CD14-positive monocyte (primary cell): ENCODE data around the gene CCDC73. TPM values are rescaled to one million over a fixed set of nuclear protein-coding genes. Genes with fewer than 3 reads are reported as not detected.
"Not testable (repeated sequence)": the region's sequence is repeated elsewhere in the genome, so short reads cannot be mapped to it uniquely, and the experiment has no call there.

Experiments
- DNase-seq, 3 donors: peaks; one replicate each; pipeline ENCODE4 v3.0.0-alpha.2; 2011 to 2022
- H2AFZ ChIP-seq: 2 replicates; pipeline ENCODE4 v1.6.0; 2012; ENCODE audit warnings: mild to moderate bottlenecking, low read depth, low read length, inconsistent platforms; ENCODE audit not compliant: insufficient read depth, poor library complexity, severe bottlenecking
- H3K27ac ChIP-seq, 2 donors: 1 replicate in 1 of 2; 2 replicates in 1 of 2; pipeline ENCODE4 v1.5.1; 2012 to 2013; ENCODE audit warnings: low read length in 2 of 2, control low read depth in 1 of 2, inconsistent platforms in 1 of 2, low read depth in 1 of 2, mild to moderate bottlenecking in 1 of 2
- H3K27me3 ChIP-seq, 2 donors: one replicate each; pipeline versions ENCODE4 v1.6.0 to v1.6.1; 2011 to 2013; ENCODE audit warnings: low read length in 2 of 2; ENCODE audit not compliant: control insufficient read depth in 2 of 2, insufficient read depth in 2 of 2
- H3K36me3 ChIP-seq, 2 donors: replicated peaks in 1 of 2; 1 replicate in 1 of 2; 2 replicates in 1 of 2; pipeline versions ENCODE4 v1.5.1 to v1.6.1; 2012 to 2013; ENCODE audit warnings: low read length in 2 of 2, control low read depth in 1 of 2, inconsistent platforms in 1 of 2, mild to moderate bottlenecking in 1 of 2; ENCODE audit not compliant: insufficient read depth in 2 of 2, control insufficient read depth in 1 of 2
- H3K4me1 ChIP-seq, 2 donors: 1 replicate in 1 of 2; 2 replicates in 1 of 2; pipeline versions ENCODE4 v1.5.1 to v1.6.1; 2012 to 2013; ENCODE audit warnings: low read length in 2 of 2, control low read depth in 1 of 2, inconsistent platforms in 1 of 2, mild to moderate bottlenecking in 1 of 2, moderate library complexity in 1 of 2; ENCODE audit not compliant: insufficient read depth in 2 of 2, control insufficient read depth in 1 of 2
- H3K4me2 ChIP-seq: replicated peaks from 2 replicates; pipeline ENCODE3; 2012; ENCODE audit warnings: low read length, moderate library complexity, mild to moderate bottlenecking; ENCODE audit not compliant: poor library complexity, severe bottlenecking; ENCODE audit errors: extremely low read depth
- H3K4me3 ChIP-seq, 3 experiments: fragments of 200-600 bp in 1 of 3; sonication (generic) in 1 of 3; replicated peaks in 1 of 3; 1 replicate in 2 of 3; 2 replicates in 1 of 3; pipeline ENCODE4 v1.5.1; 2011 to 2013; ENCODE audit warnings: low read length in 3 of 3, mild to moderate bottlenecking in 3 of 3, control low read depth in 2 of 3, low read depth in 2 of 3, inconsistent platforms in 1 of 3, moderate library complexity in 1 of 3
- H3K79me2 ChIP-seq: 2 replicates; pipeline ENCODE4 v1.6.0; 2012; ENCODE audit warnings: mild to moderate bottlenecking, control low read depth, inconsistent platforms, low read length, moderate library complexity; ENCODE audit not compliant: insufficient read depth
- H3K9ac ChIP-seq: 2 replicates; pipeline ENCODE4 v1.6.0; 2017; ENCODE audit warnings: low read length, mild to moderate bottlenecking; ENCODE audit not compliant: insufficient read depth, poor library complexity, severe bottlenecking
- H3K9me3 ChIP-seq, 2 donors: replicated peaks in 1 of 2; 1 replicate in 1 of 2; 2 replicates in 1 of 2; pipeline versions ENCODE4 v1.5.1 to v1.6.1; 2012 to 2013; ENCODE audit warnings: low read length in 2 of 2, control low read depth in 1 of 2; ENCODE audit not compliant: control insufficient read depth in 1 of 2, insufficient read depth in 1 of 2
- H4K20me1 ChIP-seq: 2 replicates; pipeline ENCODE4 v1.6.0; 2012; ENCODE audit warnings: mild to moderate bottlenecking, low read length, control low read depth, moderate library complexity; ENCODE audit not compliant: insufficient read depth
- H3K27ac Mint-ChIP-seq, 7 donors: one replicate each; pipeline ENCODE4 v1.8.0; 2020; ENCODE audit warnings: mild to moderate bottlenecking in 7 of 7, mixed read lengths in 7 of 7, moderate library complexity in 6 of 7, inconsistent platforms in 2 of 7
- H3K27me3 Mint-ChIP-seq, 3 donors: one replicate each; pipeline ENCODE4 v1.8.0; 2021 to 2022; ENCODE audit warnings: low read depth in 3 of 3, mild to moderate bottlenecking in 3 of 3, mixed read lengths in 3 of 3, moderate library complexity in 3 of 3, inconsistent platforms in 1 of 3
- H3K36me3 Mint-ChIP-seq, 2 donors: one replicate each; pipeline ENCODE4 v1.8.0; 2020; ENCODE audit warnings: mixed read lengths in 2 of 2, inconsistent platforms in 1 of 2, mild to moderate bottlenecking in 1 of 2
- H3K4me1 Mint-ChIP-seq: one replicate; pipeline ENCODE4 v1.8.0; 2020; ENCODE audit warnings: mild to moderate bottlenecking, mixed read lengths
- H3K4me3 Mint-ChIP-seq, 2 donors: one replicate each; pipeline ENCODE4 v1.8.0; 2020; ENCODE audit warnings: mild to moderate bottlenecking in 2 of 2, mixed read lengths in 2 of 2, moderate library complexity in 1 of 2
- H3K9me3 Mint-ChIP-seq, 7 donors: one replicate each; pipeline ENCODE4 v1.8.0; 2020 to 2022; ENCODE audit warnings: mixed read lengths in 7 of 7, mild to moderate bottlenecking in 6 of 7, moderate library complexity in 6 of 7, inconsistent platforms in 2 of 7
- WGBS: methylation state at CpG from one replicate; pipeline ENCODE4 v1.1.5; 2013; ENCODE audit warnings: missing lambda C conversion rate; ENCODE audit not compliant: insufficient coverage; 5-methylcytosine and 5-hydroxymethylcytosine counted together
- intact Hi-C, 2 donors: fragments of 100-400 bp; cut with micrococcal nuclease; formaldehyde crosslinking; loops; one replicate each; pipeline versions ENCODE4 v1.15.0 to v1.15.1; 2023
- polyA plus RNA-seq, 3 donors: library from polyadenylated mRNA; depleted of rRNA in 1 of 3; unstranded in 2 of 3; stranded (reverse) in 1 of 3; fragments of 300-500 nt in 2 of 3; fragments of >200 nt in 1 of 3; fragmentation: Illumina TruSeq in 2 of 3; gene quantifications; 1 replicate in 2 of 3; 2 replicates in 1 of 3; pipeline ENCODE4 v1.2.3, GENCODE V29; 2012 to 2021
- TF ChIP-seq, protein P1 (sequence below): fragments of 200-600 bp; IDR thresholded peaks from one replicate; pipeline ENCODE4 v1.8.0; 2022; ENCODE audit warnings: antibody characterized with exemption, mild to moderate bottlenecking

CCDC73 gene
- polyA plus RNA-seq, 3 donors = 0.03 to 0.09 TPM; not detected in 1

GRCh38 chr11:32774081-32774480, 20.4 kb downstream of the CCDC73 start:
- Histone ChIP-seq H3K4me2 (no peak overlapping the region), H3K4me3 (no peak overlapping the region), H3K9ac (no peak overlapping the region), H3K4me1 (peaks cover 3 to 15% of the 10 kb centered on the region in 2 donors), H2AFZ (no peak overlapping the region), H4K20me1 (no peaks in the 10 kb centered on the region), H3K9me3 (no peaks in the 10 kb centered on the region), H3K27me3 (no peaks in the 10 kb centered on the region), H3K36me3 (no peaks in the 10 kb centered on the region), H3K79me2 (no peaks in the 10 kb centered on the region), H3K27ac (no peak overlapping the region)
- no peak overlapping the region for H3K27ac Mint-ChIP-seq
- H3K9me3 Mint-ChIP-seq = no peaks in the 10 kb centered on the region
- DNase-seq = no peak
- intact Hi-C loops = no loop called here
- H3K27me3 Mint-ChIP-seq = peaks cover 0 to 3% (median 2%) of the 10 kb centered on the region in 3 donors
- H3K4me1 Mint-ChIP-seq = peaks cover 16% of the 10 kb centered on the region
- H3K4me3 Mint-ChIP-seq = no peak overlapping the region
- H3K36me3 Mint-ChIP-seq = no peaks in the 10 kb centered on the region
- TF ChIP-seq, protein P1, sequence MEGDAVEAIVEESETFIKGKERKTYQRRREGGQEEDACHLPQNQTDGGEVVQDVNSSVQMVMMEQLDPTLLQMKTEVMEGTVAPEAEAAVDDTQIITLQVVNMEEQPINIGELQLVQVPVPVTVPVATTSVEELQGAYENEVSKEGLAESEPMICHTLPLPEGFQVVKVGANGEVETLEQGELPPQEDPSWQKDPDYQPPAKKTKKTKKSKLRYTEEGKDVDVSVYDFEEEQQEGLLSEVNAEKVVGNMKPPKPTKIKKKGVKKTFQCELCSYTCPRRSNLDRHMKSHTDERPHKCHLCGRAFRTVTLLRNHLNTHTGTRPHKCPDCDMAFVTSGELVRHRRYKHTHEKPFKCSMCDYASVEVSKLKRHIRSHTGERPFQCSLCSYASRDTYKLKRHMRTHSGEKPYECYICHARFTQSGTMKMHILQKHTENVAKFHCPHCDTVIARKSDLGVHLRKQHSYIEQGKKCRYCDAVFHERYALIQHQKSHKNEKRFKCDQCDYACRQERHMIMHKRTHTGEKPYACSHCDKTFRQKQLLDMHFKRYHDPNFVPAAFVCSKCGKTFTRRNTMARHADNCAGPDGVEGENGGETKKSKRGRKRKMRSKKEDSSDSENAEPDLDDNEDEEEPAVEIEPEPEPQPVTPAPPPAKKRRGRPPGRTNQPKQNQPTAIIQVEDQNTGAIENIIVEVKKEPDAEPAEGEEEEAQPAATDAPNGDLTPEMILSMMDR = no peak
- 100% methylated on average over 1 of the region's 2 CpGs for WGBS

- H3K4me1 ChIP-seq = peaks cover 0 to 7% of the 10 kb centered on the region in 2 donors
- H3K79me2 ChIP-seq = no peaks in the 10 kb centered on the region
- DNase-seq = no peak
- H3K36me3 ChIP-seq = no peaks in the 10 kb centered on the region
- H3K4me2 ChIP-seq = no peak overlapping the region
- no peaks in the 10 kb centered on the region for H3K9me3 ChIP-seq
- H2AFZ ChIP-seq = no peak overlapping the region
- Mint-ChIP-seq H3K4me1 (peaks cover 10% of the 10 kb centered on the region), H3K27me3 (peaks cover 0 to 2% (median 0%) of the 10 kb centered on the region in 3 donors), H3K36me3 (no peaks in the 10 kb centered on the region), H3K9me3 (peaks cover 0 to 2% (median 0%) of the 10 kb centered on the region in 7 donors), H3K4me3 (no peak overlapping the region), H3K27ac (no peak overlapping the region)
- H3K27ac ChIP-seq = no peak overlapping the region
- intact Hi-C loops = no loop called here
- no peaks in the 10 kb centered on the region for H3K27me3 ChIP-seq
- no peak overlapping the region for H3K9ac ChIP-seq
- no peak overlapping the region for H3K4me3 ChIP-seq
- TF ChIP-seq, protein P1 = no peak
- H4K20me1 ChIP-seq = no peaks in the 10 kb centered on the region
Observed at GRCh38 chr11:32772731-32773130, 21.7 kb downstream of the CCDC73 start.

- H3K36me3 ChIP-seq, H3K9ac ChIP-seq, intact Hi-C loops, H3K9me3 ChIP-seq, H3K4me2 ChIP-seq, H3K27me3 ChIP-seq, H3K27me3 Mint-ChIP-seq, H3K79me2 ChIP-seq, H2AFZ ChIP-seq, H4K20me1 ChIP-seq, H3K27ac ChIP-seq, H3K4me1 ChIP-seq, H3K4me3 ChIP-seq, DNase-seq, H3K4me3 Mint-ChIP-seq, H3K4me1 Mint-ChIP-seq, H3K36me3 Mint-ChIP-seq, H3K27ac Mint-ChIP-seq: not testable (repeated sequence)
- no CpG with 5 or more reads among the region's 2 CpGs for WGBS
- peaks cover 7 to 22% (median 16%) of the 10 kb centered on the region in 7 donors for H3K9me3 Mint-ChIP-seq
Observed at GRCh38 chr11:32761774-32762173, 32.7 kb downstream of the CCDC73 start.
